Measurements from ENCODE around the gene CORIN. TPM values are rescaled to one million over a fixed set of nuclear protein-coding genes. Genes with fewer than 3 reads are reported as not detected.

CORIN gene
- total and polyA plus RNA-seq, 10 of the 15 experiments (the other 5 are each of a cell fraction or from before 2014, with no cell fraction given): 0.02 to 0.45 (median 0.09) TPM; not detected in 3

GRCh38 chr4:47873877-47874541 lies 36.1 kb upstream of the CORIN start:
- POLR2A ChIA-PET: no interaction called here
- no peak overlapping the region for H3K27ac ChIP-seq (ENCODE audit: control insufficient read depth, insufficient read depth)
- no peak; the same call in 2 of the 3 replicates for ATAC-seq
- no peaks in the 10 kb centered on the region for H3K79me2 ChIP-seq (ENCODE audit: control insufficient read depth, insufficient read depth, low read length)
- SMC1A ChIA-PET (ENCODE audit: uncharacterized antibody, unreplicated experiment): no interaction called here
- intact Hi-C loops (cut with micrococcal nuclease; ENCODE audit: unreplicated experiment) (no loop called here), in situ Hi-C loops (cut with MboI) (no loop called here)
- no peak overlapping the region for H3K9ac ChIP-seq (ENCODE audit: control insufficient read depth, insufficient read depth, low read length)
- H3K4me2 ChIP-seq (ENCODE audit: control insufficient read depth, insufficient read depth): no peak overlapping the region
- peaks cover 0 to 24% of the 10 kb centered on the region in 2 experiments for H3K36me3 ChIP-seq (ENCODE audit: control insufficient read depth in 2 of 2, insufficient read depth in 2 of 2, low read length in 1 of 2)
- TF ChIP-seq, protein P1, sequence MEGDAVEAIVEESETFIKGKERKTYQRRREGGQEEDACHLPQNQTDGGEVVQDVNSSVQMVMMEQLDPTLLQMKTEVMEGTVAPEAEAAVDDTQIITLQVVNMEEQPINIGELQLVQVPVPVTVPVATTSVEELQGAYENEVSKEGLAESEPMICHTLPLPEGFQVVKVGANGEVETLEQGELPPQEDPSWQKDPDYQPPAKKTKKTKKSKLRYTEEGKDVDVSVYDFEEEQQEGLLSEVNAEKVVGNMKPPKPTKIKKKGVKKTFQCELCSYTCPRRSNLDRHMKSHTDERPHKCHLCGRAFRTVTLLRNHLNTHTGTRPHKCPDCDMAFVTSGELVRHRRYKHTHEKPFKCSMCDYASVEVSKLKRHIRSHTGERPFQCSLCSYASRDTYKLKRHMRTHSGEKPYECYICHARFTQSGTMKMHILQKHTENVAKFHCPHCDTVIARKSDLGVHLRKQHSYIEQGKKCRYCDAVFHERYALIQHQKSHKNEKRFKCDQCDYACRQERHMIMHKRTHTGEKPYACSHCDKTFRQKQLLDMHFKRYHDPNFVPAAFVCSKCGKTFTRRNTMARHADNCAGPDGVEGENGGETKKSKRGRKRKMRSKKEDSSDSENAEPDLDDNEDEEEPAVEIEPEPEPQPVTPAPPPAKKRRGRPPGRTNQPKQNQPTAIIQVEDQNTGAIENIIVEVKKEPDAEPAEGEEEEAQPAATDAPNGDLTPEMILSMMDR (IDR thresholded peaks at IDR 0.05 in 2 of 3, conservative IDR thresholded peaks at IDR 0.05 in 1 of 3; ENCODE audit: control insufficient read depth in 2 of 3, extremely low read depth in 1 of 3, insufficient read depth in 1 of 3, low read depth in 3 of 3, low read length in 3 of 3): no peak
- no peak for TF ChIP-seq E2F8 (IDR thresholded peaks at IDR 0.05; ENCODE audit: low read depth, partially characterized antibody)
- no peak for TF ChIP-seq YBX1 (IDR thresholded peaks at IDR 0.05)
- TF ChIP-seq, protein P2, sequence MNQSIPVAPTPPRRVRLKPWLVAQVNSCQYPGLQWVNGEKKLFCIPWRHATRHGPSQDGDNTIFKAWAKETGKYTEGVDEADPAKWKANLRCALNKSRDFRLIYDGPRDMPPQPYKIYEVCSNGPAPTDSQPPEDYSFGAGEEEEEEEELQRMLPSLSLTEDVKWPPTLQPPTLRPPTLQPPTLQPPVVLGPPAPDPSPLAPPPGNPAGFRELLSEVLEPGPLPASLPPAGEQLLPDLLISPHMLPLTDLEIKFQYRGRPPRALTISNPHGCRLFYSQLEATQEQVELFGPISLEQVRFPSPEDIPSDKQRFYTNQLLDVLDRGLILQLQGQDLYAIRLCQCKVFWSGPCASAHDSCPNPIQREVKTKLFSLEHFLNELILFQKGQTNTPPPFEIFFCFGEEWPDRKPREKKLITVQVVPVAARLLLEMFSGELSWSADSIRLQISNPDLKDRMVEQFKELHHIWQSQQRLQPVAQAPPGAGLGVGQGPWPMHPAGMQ (IDR thresholded peaks at IDR 0.05; ENCODE audit: borderline replicate concordance): no peak
- TF ChIP-seq NRF1 (conservative IDR thresholded peaks at IDR 0.05; ENCODE audit: low read depth, low read length): no peak
- no peak for DNase-seq (ENCODE audit: low read depth, low spot score)
- 65% methylated on average over 3 of the region's 3 CpGs for WGBS (ENCODE audit: insufficient coverage, insufficient replicate concordance, low lambda C conversion rate, missing lambda C conversion rate)
- H2AFZ ChIP-seq (ENCODE audit: control insufficient read depth, low read depth, low read length): no peak overlapping the region
- FAIRE-seq: no peak
- H3K4me1 ChIP-seq (ENCODE audit: control insufficient read depth, insufficient read depth, low read length): no peaks in the 10 kb centered on the region
- no peak overlapping the region for H3K4me3 ChIP-seq
- RAD21 ChIA-PET (ENCODE audit: unreplicated experiment): interaction anchor here (0.8 kb wide), 1 partner anchor 20 kb away, joined by 3 read pairs; no protein-coding TSS in a partner anchor
- BruUV-seq (replicated peaks): no TSS peak
- no peaks in the 10 kb centered on the region for H4K20me1 ChIP-seq (ENCODE audit: control insufficient read depth, insufficient read depth)
- H3K27me3 ChIP-seq (replicated peaks in 1 of 2; ENCODE audit: control insufficient read depth in 2 of 2, insufficient read depth in 2 of 2, low read length in 1 of 2): no peaks in the 10 kb centered on the region
- peaks cover 3% of the 10 kb centered on the region; the same call in 2 of the 3 replicates for H3K9me3 ChIP-seq (replicated peaks; ENCODE audit: control insufficient read depth, insufficient read depth, low read length)
- CTCF ChIA-PET: no interaction called here

Measured in GM12878 (cell line).